ENCODE data around the gene AIG1. TPM values are rescaled to one million over a fixed set of nuclear protein-coding genes. Genes with fewer than 3 reads are reported as not detected.

Gene AIG1
- total RNA-seq, 8 experiments from 2014 or later = 21.8 to 73.5 (median 29.5) TPM

- in situ Hi-C loops (cut with MboI; ENCODE audit: low pct_unique_long_range_greater_than_20kb in 2 of 9, low sequenced_read_pairs in 9 of 9, unreplicated experiment in 9 of 9) = no loop called here
- Histone ChIP-seq H3K27ac (no peak overlapping the region), H3K4me3 (no peak overlapping the region), H3K4me1 (replicated peaks in 1 of 2) (peaks cover 6 to 7% of the 10 kb centered on the region in 2 donors)
- ATAC-seq (replicated peaks in 6 of 8) = no peak
Observed at GRCh38 chr6:143191361-143191760, 130.7 kb downstream of the AIG1 start.

DNA sequence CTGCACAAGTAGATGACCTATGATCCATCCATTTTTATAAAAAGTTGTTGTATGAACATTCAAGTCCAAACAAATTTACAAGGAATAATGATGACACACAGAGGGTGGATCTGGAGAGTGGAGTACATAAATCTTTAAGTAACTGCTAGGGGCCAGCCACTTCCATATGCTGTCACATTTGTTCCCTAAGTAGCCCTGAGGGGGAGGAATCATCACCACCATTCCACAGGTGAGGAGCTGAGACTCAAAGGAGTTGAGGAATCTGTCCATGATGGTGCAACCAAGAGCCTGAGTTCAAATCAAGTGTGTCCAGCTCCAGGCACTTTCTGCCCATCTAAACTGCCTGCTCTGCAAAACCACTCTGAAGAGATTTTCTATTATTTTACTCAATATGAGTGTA, 132.1 kb downstream of the AIG1 start:
- Histone ChIP-seq H3K4me1 (replicated peaks in 1 of 2) (peaks cover 15 to 20% of the 10 kb centered on the region in 2 donors), H3K4me3 (no peak overlapping the region), H3K27ac (no peak overlapping the region)
- in situ Hi-C loops (cut with MboI; ENCODE audit: low pct_unique_long_range_greater_than_20kb in 2 of 9, low sequenced_read_pairs in 9 of 9, unreplicated experiment in 9 of 9) = no loop called here
- no peak for ATAC-seq (replicated peaks in 6 of 8)

GRCh38 chr6:143193571-143194094, 132.9 kb downstream of the AIG1 start:
- Histone ChIP-seq H3K4me3 (no peak overlapping the region), H3K27ac (no peak overlapping the region), H3K4me1 (replicated peaks in 1 of 2) (peaks cover 15 to 20% of the 10 kb centered on the region in 2 donors)
- 80 to 100% (median 96%) methylated on average over 1 of the region's 1 CpG; no CpG with 5 or more reads in 2 of the 10 experiments for WGBS, 10 experiments
- ATAC-seq (replicated peaks in 6 of 8) = no peak
- in situ Hi-C loops (cut with MboI; ENCODE audit: low pct_unique_long_range_greater_than_20kb in 2 of 9, low sequenced_read_pairs in 9 of 9, unreplicated experiment in 9 of 9) = no loop called here

- in situ Hi-C loops (cut with MboI; ENCODE audit: low pct_unique_long_range_greater_than_20kb in 2 of 9, low sequenced_read_pairs in 9 of 9, unreplicated experiment in 9 of 9) = no loop called here
- Histone ChIP-seq H3K27ac (no peak overlapping the region), H3K4me3 (no peak overlapping the region), H3K4me1 (replicated peaks in 1 of 2) (peaks cover 15 to 20% of the 10 kb centered on the region in 2 donors)
- no peak for ATAC-seq (replicated peaks in 6 of 8)
- WGBS, 10 experiments = 81 to 100% (median 93%) methylated on average over 1 to 8 of the region's 9 CpGs; no CpG with 5 or more reads in 2 of the 10 experiments
Observed at GRCh38 chr6:143194095-143194589, 133.5 kb downstream of the AIG1 start.

GRCh38 chr6:143195349-143195845, 134.7 kb downstream of the AIG1 start:
- in situ Hi-C loops (cut with MboI; ENCODE audit: low pct_unique_long_range_greater_than_20kb in 2 of 9, low sequenced_read_pairs in 9 of 9, unreplicated experiment in 9 of 9) = no loop called here
- peaks cover 15 to 20% of the 10 kb centered on the region in 2 donors for H3K4me1 ChIP-seq (replicated peaks in 1 of 2)
- no peak for ATAC-seq (replicated peaks in 6 of 8)
- H3K4me3 ChIP-seq = no peak overlapping the region
- WGBS, 10 experiments = 48 to 100% (median 68%) methylated on average over 1 to 9 of the region's 10 CpGs
- H3K27ac ChIP-seq = no peak overlapping the region

GRCh38 chr6:143196525-143197225, 136.0 kb downstream of the AIG1 start:
- 0 to 41% (median 19%) methylated on average over 2 to 5 of the region's 5 CpGs for WGBS, 10 experiments
- peak; percentile 26 to 89 (median 78) for ATAC-seq (replicated peaks in 6 of 8)
- Histone ChIP-seq H3K27ac (no peak overlapping the region), H3K4me1 (replicated peaks in 1 of 2) (peaks cover 15 to 20% of the 10 kb centered on the region in 2 donors), H3K4me3 (no peak overlapping the region)
- in situ Hi-C loops (cut with MboI; ENCODE audit: low pct_unique_long_range_greater_than_20kb in 2 of 9, low sequenced_read_pairs in 9 of 9, unreplicated experiment in 9 of 9) = no loop called here

- no peak overlapping the region for H3K4me3 ChIP-seq
- H3K27ac ChIP-seq = no peak overlapping the region
- in situ Hi-C loops (cut with MboI; ENCODE audit: low pct_unique_long_range_greater_than_20kb in 2 of 9, low sequenced_read_pairs in 9 of 9, unreplicated experiment in 9 of 9) = no loop called here
- ATAC-seq (replicated peaks in 6 of 8) = no peak
- H3K4me1 ChIP-seq (replicated peaks in 1 of 2) = peaks cover 15 to 20% of the 10 kb centered on the region in 2 donors
Observed at GRCh38 chr6:143197377-143197776, 136.7 kb downstream of the AIG1 start.

- no peak overlapping the region for H3K4me3 ChIP-seq
- in situ Hi-C loops (cut with MboI; ENCODE audit: low pct_unique_long_range_greater_than_20kb in 2 of 9, low sequenced_read_pairs in 9 of 9, unreplicated experiment in 9 of 9) = no loop called here
- peaks cover 15 to 20% of the 10 kb centered on the region in 2 donors for H3K4me1 ChIP-seq (replicated peaks in 1 of 2)
- WGBS, 10 experiments = 13 to 100% (median 82%) methylated on average over 2 to 5 of the region's 5 CpGs
- peak in 3 of 8 experiments; percentile 61 to 91 (median 80) for ATAC-seq (replicated peaks in 6 of 8)
- no peak overlapping the region for H3K27ac ChIP-seq
Observed at GRCh38 chr6:143198312-143198711, 137.6 kb downstream of the AIG1 start.

DNA sequence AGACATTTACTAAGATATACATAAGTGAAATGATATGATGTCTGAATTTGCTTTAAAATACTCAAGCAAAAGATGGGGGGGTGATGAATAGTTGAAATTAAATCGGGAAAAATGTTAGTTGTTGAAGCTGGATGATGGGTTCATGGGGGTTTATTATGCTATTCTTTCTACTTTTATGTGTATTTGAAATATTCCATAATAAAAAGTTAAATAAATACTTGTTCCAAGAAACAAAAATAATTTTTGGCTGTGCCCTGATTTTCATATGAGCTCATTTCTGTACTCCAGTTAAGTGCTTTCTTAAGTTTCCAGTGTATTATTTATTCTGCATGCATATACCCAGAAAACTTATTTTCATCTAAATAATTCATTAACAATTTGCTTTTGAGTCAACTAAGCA, 138.6 kb downstream of the AIG1 start:
- WGBS, 10 experiments = 0 to 100% (median 88%) methylated on average over 1 of the region's 1 CpG; no CpG with 5 or more reads in 1 of the 10 experiments
- in situ Hi-C loops (cut with MboI; ENCODE audit: low pct_unique_long_range_greater_than_20kb in 2 of 9, low sequenced_read_pairs in 9 of 9, unreplicated experiment in 9 of 9) = no loop called here
- H3K4me1 ChIP-seq (replicated peaks in 1 of 2) = peaks cover 15 to 20% of the 10 kb centered on the region in 2 donors
- ATAC-seq (replicated peaks in 6 of 8) = no peak
- H3K27ac ChIP-seq = no peak overlapping the region
- no peak overlapping the region for H3K4me3 ChIP-seq

DNA sequence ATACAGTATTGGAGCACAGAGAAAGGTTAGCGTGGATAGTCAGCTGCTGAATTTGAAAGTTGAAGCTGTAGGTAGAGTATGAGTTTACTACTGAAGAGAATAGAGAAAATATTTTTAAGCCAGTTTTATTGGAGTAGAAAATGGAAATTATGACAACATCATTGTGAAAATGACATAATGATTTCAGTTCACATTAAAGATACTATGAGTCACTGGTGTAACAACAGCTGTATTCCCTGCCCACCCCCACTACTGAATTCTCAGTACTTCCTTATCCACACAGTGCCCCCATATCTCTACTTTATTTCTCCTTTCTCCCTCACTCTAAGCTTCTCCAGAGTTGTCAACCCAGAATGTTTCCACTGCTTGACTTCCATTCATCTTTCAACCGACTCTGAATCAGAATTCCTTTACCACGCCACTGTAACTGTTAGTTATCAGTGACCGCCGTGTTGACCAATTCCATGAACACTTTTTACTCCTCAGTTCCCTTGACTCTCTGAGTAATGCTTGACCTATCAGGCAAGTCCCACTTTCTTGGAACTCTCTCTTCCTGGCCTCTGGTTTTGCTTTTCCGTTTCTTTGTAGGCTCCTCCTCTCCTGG, 139.6 kb downstream of the AIG1 start:
- in situ Hi-C loops (cut with MboI; ENCODE audit: low pct_unique_long_range_greater_than_20kb in 2 of 9, low sequenced_read_pairs in 9 of 9, unreplicated experiment in 9 of 9) = no loop called here
- WGBS, 10 experiments = 91 to 100% (median 97%) methylated on average over 2 to 6 of the region's 6 CpGs
- H3K4me1 ChIP-seq (replicated peaks in 1 of 2) = peaks cover 15 to 21% of the 10 kb centered on the region in 2 donors
- no peak for ATAC-seq (replicated peaks in 6 of 8)
- H3K4me3 ChIP-seq = no peak overlapping the region
- H3K27ac ChIP-seq = no peak overlapping the region

GRCh38 chr6:143204045-143204444, 143.4 kb downstream of the AIG1 start:
- peaks cover 11 to 14% of the 10 kb centered on the region in 2 donors for H3K4me1 ChIP-seq (replicated peaks in 1 of 2)
- in situ Hi-C loops (cut with MboI; ENCODE audit: low pct_unique_long_range_greater_than_20kb in 2 of 9, low sequenced_read_pairs in 9 of 9, unreplicated experiment in 9 of 9) = no loop called here
- H3K27ac ChIP-seq = no peak overlapping the region
- no peak for ATAC-seq (replicated peaks in 6 of 8)
- H3K4me3 ChIP-seq = no peak overlapping the region

DNA sequence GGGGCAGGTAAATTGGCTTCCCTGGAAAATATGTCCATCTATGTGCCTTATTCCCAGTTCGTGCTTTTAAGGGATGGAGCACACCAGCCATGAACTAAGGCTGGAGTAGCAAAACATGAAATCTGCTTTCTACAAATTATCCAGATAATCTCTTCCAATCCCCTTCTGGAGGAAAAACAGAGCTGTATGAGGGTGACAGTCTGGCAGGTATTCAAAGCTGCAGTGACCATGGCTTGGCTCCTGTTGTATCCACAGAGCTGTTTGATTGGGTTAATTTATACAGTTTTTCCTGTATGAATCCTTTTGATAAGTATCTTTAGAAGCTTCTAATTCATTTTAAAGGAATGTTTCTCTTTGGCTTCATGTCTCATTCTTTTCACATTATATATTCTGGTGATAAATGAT, 144.4 kb downstream of the AIG1 start:
- H3K27ac ChIP-seq = no peak overlapping the region
- ATAC-seq (replicated peaks in 6 of 8) = no peak
- in situ Hi-C loops (cut with MboI; ENCODE audit: low pct_unique_long_range_greater_than_20kb in 2 of 9, low sequenced_read_pairs in 9 of 9, unreplicated experiment in 9 of 9) = no loop called here
- peaks cover 11 to 14% of the 10 kb centered on the region in 2 donors for H3K4me1 ChIP-seq (replicated peaks in 1 of 2)
- no peak overlapping the region for H3K4me3 ChIP-seq
- 56 to 100% (median 90%) methylated on average over 1 of the region's 1 CpG; no CpG with 5 or more reads in 6 of the 10 experiments for WGBS, 10 experiments

GRCh38 chr6:143205585-143205984, 144.9 kb downstream of the AIG1 start:
- WGBS, 10 experiments = 0 to 90% (median 66%) methylated on average over 1 to 2 of the region's 2 CpGs; no CpG with 5 or more reads in 3 of the 10 experiments
- peaks cover 11 to 14% of the 10 kb centered on the region in 2 donors for H3K4me1 ChIP-seq (replicated peaks in 1 of 2)

More at GRCh38 chr6:143205585-143205984, 144.9 kb downstream of the AIG1 start:
- in situ Hi-C loops (cut with MboI; ENCODE audit: low pct_unique_long_range_greater_than_20kb in 2 of 9, low sequenced_read_pairs in 9 of 9, unreplicated experiment in 9 of 9) = no loop called here
- H3K4me3 ChIP-seq = no peak overlapping the region
- no peak overlapping the region for H3K27ac ChIP-seq
- peak in 3 of 8 experiments; percentile 13 to 26 (median 24) for ATAC-seq (replicated peaks in 6 of 8)

Data from motor neuron (in vitro differentiated cells).